HG03045 (cell line): ENCODE data around the gene TTR.

Experiments
- ATAC-seq: cut with Tn5 transposase; IDR thresholded peaks from one replicate; pipeline ENCODE4 v1.9.1; 2021; ENCODE audit warnings: mild to moderate bottlenecking, moderate library complexity; ENCODE audit not compliant: unreplicated experiment

The TTR gene

DNA sequence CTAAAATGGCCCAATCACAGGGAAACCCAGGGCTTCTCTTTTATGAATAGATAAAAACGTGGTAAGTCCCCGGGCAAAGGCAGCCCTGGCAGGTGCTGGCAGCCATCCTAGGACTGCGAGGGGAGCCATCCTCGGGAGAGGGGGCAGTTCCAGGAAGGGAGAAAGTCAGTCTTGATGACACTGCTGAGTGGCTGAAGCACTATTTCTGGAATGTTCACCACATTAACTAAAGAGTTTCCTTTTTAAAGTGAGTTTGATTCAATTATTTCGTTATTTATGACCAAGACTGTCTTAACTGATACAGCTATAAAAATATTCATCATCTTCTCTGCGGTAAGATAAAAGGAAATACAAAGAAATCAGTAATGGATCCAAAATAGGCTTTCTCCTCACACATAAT is 20.4 kb downstream of the TTR start:
- ATAC-seq: no peak

- ATAC-seq: no peak
Measured at GRCh38 chr18:31614044-31614443, 22.4 kb downstream of the TTR start.

DNA sequence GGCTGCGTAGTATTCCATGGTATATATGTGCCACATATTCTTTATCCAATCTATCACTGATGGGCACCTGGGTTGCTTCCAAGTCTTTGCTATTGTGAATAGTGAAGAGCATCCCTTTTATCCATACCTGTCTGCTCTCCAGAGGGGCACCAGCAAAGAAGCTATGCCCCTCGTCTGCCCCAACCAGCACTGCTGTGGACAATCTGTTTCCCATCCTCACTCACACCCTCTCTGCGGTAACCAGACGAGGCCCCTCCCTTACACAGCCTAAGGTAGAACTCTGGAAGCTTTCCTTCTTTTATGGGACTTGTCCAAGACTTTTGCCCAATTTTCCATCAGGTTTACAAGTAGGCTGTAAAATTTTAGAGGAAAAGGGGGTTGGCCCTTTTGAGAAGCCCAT is 24.9 kb downstream of the TTR start:
- no peak for ATAC-seq

DNA sequence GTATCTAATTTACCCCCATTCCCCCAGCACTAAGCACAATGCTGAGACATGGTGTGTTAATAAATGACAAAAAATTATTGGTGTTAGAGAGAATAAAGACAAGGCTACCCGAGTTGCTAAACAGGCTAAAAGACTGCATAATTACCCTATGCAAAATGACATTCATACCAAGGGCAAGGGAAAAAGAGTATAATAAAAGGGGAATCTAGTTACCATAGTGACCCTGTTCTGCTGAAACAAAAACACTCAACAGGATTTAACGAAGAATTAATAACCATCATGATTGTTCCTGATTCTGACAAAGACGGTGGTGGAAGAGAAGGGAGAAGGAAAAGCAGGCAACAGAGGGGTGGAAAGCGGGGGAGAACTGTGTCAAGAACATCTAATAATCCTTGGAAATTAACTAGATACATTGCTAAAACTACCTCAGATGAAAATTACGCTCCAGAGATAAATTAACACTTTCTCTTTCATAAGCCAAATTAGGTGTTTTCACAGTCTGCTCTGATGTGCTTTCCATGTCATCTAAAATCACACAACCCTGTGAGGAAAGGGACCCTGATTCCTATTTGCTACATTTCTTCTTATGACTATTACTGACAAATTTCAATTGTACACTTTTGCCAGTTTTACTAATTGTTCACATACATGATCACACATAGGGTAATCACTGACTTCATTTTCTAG is 25.5 kb downstream of the TTR start:
- ATAC-seq: no peak

- ATAC-seq: no peak
Measured at GRCh38 chr18:31618801-31619200, 27.1 kb downstream of the TTR start.

DNA sequence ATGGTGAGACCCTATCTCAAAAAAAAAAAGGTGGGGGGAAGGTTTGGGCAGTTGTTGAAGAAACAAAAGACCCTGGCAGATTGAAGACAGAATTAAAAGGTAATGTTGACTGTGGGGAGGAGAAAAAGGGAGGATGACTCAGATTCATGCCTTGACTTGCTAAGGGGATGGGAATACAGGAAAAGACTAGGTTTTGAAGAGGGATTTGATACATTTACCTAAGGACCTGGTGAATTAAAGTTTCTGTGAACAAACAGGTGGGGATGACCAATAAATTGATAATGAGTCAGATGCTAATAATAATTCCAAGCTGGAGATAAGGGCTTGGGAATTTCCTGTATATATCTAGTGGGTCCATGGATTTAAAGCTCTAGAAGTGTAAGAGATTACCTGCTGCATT is 27.6 kb downstream of the TTR start:
- no peak for ATAC-seq

GRCh38 chr18:31624892-31625640 is 33.4 kb downstream of the TTR start:
- no peak for ATAC-seq

GRCh38 chr18:31626409-31626808 is 34.7 kb downstream of the TTR start:
- no peak for ATAC-seq

GRCh38 chr18:31630549-31630948 is 38.9 kb downstream of the TTR start:
- no peak for ATAC-seq

DNA sequence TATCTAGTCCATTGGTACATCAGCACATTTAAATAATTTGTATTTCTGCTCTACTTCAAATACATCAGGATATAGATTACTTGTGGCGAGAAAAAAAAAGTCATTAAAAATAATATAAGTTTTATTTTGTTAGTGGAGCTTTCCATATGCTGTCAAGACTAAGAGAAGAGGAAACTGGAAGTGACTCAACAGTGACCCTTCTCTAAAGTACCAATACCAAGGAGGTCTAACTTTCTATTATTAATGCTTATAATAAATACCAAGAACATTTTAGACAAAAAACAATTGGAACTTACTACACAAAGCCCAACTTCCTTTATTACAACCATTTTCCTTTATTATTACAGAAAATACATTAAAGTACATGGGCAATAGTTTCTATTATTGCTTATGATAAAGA is 39.8 kb downstream of the TTR start:
- no peak for ATAC-seq

DNA sequence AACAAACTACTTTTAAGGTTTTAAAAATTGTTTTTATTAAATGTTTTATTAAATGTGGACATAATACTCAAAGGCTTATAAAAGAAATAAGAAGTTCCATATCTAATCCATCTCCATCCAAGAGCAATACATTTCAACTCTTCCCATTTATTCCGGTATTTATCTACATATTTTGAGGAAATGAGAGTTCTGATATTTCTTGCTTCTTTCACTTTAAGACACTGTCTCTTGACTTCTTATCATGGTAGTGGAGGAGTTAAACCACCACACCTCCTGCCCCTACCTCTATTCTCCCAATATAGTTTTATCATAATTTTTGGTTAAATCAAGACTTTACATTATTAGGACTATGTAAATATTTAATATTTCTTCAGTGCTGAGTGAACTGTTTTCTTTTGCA is 40.7 kb downstream of the TTR start:
- no peak for ATAC-seq

- no peak for ATAC-seq
Measured at GRCh38 chr18:31633392-31634330, 42.0 kb downstream of the TTR start.

DNA sequence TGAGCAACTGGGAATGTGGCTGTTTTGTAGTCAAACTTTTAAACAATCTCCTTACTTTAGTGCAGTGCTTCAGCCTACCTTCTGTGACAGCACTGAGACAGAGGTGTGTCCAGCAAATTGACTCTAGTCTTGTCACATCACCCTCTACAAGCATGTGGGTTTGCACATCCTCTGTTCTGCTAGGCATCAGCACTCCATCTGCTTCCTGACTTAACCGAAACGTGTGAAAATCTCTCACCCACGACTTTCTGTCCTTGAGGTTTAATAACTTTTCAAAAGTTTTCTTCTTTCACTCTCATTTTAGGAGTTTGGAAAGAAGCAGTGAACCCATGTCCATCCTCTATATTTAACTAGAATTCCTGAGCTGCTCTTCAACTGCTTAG is 42.6 kb downstream of the TTR start:
- peak; percentile 94 for ATAC-seq

DNA sequence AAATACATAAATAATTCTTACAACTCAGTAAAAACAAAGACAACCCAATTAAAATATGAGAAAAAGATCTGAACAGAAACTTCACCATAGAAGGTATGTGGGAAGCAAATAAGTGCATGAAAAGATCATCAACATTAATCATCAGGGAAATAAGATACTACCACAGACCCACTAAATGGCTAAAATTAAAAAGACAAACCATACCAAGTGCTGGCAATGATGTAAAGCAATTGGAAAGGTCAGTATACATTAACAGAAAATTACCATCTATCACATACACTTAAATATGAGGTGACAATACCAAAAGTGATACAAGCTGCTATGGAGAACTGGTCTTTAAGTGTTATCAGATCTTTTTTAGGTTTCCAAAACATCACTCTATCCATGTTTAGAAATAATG is 44.7 kb downstream of the TTR start:
- no peak for ATAC-seq

- ATAC-seq: no peak
Measured at GRCh38 chr18:31637445-31637844, 45.8 kb downstream of the TTR start.

GRCh38 chr18:31643003-31643402 is 51.3 kb downstream of the TTR start:
- no peak for ATAC-seq

GRCh38 chr18:31645411-31645810 is 53.7 kb downstream of the TTR start:
- no peak for ATAC-seq

DNA sequence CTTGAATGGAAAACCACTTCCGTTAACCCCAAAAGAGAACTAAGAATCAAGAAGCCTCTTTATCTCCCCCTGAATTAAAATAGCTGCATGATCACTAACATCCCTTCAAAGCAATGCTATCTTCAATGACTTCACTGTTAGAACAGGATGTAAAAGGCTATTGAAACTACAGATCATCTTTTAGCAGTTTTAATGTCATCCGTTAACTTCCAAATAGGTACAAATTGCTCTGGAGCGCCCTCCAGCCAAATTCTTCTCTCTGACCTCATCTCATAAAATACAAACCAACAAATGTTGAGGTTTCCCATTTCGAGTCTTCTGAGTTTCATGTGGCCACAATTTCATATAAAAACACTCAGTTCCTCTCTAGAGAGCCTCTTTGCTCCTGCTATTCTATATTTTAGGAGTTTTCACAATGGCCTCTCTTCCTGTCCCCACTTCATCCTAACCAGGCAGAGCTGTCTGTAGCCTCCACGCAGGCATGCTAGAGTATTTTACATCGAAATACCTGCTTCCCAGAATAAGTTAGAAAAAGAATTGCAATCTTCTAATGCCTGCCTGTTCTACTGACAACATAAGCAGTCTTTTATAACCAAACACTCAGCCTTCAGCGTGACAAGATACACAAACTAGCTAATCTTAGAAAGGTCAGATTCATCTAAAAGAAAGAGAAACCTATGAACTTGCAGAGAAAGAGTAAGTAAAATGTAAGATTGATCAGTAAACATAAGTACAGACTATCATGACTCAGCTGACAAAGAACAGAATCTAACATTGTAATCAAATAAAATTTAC is 54.9 kb downstream of the TTR start:
- no peak for ATAC-seq

DNA sequence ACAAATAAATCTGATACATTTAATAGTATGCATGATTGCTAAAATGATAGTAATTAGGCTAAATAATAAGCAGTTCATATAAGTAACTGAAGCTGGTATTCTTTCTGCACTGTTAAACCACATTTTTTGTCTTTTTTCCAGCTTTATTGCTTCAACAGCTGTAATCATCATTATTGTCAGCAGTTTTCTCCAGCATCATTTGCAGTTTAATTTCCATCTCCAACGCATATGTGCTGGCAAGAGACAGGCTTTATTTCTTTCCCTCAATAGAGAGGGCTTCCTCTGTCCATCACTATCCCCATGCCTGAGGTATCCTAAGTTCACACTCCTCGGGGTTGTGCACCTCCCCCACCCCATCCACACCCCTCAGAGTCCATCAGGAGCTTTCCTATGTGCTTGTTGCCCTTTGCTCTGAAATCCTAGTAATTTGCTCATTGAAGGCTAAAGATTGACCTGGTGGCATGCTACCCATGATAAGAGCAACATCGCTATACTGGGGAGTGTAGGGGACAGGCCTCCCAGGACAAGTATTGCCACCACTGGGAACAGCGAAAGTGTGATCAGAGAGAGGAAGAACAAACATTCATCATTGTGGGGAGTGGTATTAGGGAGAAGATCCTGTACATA is 55.6 kb downstream of the TTR start:
- ATAC-seq: no peak
